Measurements from ENCODE around the gene CHST7. TPM values are rescaled to one million over a fixed set of nuclear protein-coding genes. Genes with fewer than 3 reads are reported as not detected.
"Not testable (repeated sequence)": the region's sequence is repeated elsewhere in the genome, so short reads cannot be mapped to it uniquely, and the experiment has no call there.

Gene CHST7
- total and polyA plus RNA-seq, 2 donors (not counting 1 experiment from before 2014, with no cell fraction given) = 1.3 to 2.6 TPM

DNA sequence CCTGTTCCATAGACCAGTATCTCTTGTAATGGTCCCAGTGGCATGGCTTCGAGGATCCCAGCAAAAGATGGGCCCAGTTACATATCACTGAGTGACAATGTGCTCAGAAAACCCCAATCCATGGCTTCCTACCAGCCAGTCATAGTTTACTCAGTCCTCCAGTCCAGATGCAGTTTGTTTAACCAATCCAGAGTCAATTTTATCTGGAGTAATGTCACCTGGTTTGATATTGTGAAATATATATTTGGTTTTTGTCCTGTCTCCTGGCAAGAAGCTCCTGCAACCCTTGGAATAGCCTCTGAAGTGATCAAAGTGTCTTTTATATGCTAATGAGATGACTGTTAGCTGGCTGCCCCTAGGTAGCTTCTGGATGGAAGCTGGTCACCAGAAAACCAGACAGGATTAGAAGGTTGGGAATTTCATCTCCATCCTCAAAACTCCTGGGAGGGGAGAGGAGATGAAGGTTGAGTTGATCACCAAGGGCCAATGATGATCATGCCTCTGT, 43.1 kb upstream of the CHST7 start:
- H3K36me3 ChIP-seq (replicated peaks in 1 of 2; ENCODE audit: control extremely low read depth in 1 of 2, control insufficient read depth in 1 of 2, extremely low read depth in 1 of 2, insufficient read depth in 2 of 2, low read length in 1 of 2); CTCF ChIA-PET; H3K9me3 ChIP-seq (ENCODE audit: control extremely low read depth in 1 of 3, control insufficient read depth in 2 of 3, insufficient read depth in 1 of 3, low read length in 2 of 3); ATAC-seq (ENCODE audit: low read depth); POLR2A ChIA-PET; H3K4me2 ChIP-seq (replicated peaks; ENCODE audit: low read depth, low read length, poor library complexity, severe bottlenecking); DNase-seq; H3K79me2 ChIP-seq (ENCODE audit: control insufficient read depth, insufficient read depth, low read length); H3K4me1 ChIP-seq (ENCODE audit: control insufficient read depth in 2 of 2, insufficient read depth in 2 of 2, low read length in 2 of 2); H3K4me1 Mint-ChIP-seq; H3K27me3 ChIP-seq (replicated peaks in 1 of 4; ENCODE audit: control extremely low read depth in 1 of 4, control insufficient read depth in 3 of 4, insufficient read depth in 4 of 4, low read length in 3 of 4); H3K27ac ChIP-seq (ENCODE audit: low read length in 2 of 2); H2AFZ ChIP-seq (ENCODE audit: insufficient read depth, low read depth, low read length, poor library complexity, severe bottlenecking); H3K9me3 Mint-ChIP-seq (ENCODE audit: insufficient read depth); intact Hi-C loops (cut with micrococcal nuclease); H3K9ac ChIP-seq (ENCODE audit: low read length); H3K4me3 ChIP-seq (ENCODE audit: control extremely low read depth in 1 of 5, extremely low read depth in 1 of 5, insufficient read depth in 1 of 5, low read depth in 2 of 5, low read length in 4 of 5); H3K27ac Mint-ChIP-seq; H4K20me1 ChIP-seq (ENCODE audit: control insufficient read depth, insufficient read depth, low read length, poor library complexity, severe bottlenecking); H3K4me3 Mint-ChIP-seq; H3K27me3 Mint-ChIP-seq: not testable (repeated sequence)
- no CpG with 5 or more reads among the region's 1 CpG for WGBS (ENCODE audit: insufficient coverage)

DNA sequence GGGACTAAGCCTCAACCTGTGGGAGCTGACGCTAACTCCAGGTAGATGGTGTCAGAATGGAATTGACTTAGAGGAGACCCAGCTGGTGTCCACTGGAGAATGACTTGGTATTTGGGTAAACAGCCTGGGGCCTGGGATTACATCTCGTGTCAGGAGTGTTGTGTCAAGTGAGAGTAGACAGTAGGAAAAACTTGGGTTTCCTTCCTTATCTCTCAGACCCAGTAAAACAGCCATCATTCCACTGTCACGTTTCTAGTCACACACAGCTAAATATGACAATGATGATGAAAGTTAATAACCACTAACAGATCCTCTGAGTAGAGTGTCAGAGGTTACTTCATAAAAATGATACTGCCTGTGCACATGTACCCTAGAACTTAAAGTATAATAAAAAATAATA, 42.1 kb upstream of the CHST7 start:
- Mint-ChIP-seq H3K27ac (no peak overlapping the region), H3K27me3 (no peaks in the 10 kb centered on the region), H3K4me1 (peaks cover 2% of the 10 kb centered on the region), H3K9me3 (ENCODE audit: insufficient read depth) (no peaks in the 10 kb centered on the region), H3K4me3 (no peak overlapping the region)
- H2AFZ ChIP-seq (ENCODE audit: insufficient read depth, low read depth, low read length, poor library complexity, severe bottlenecking) = no peak overlapping the region
- ChIA-PET CTCF (no interaction called here), POLR2A (no interaction called here)
- no peak overlapping the region for H3K27ac ChIP-seq (ENCODE audit: low read length in 2 of 2)
- no peaks in the 10 kb centered on the region for H3K36me3 ChIP-seq (replicated peaks in 1 of 2; ENCODE audit: control extremely low read depth in 1 of 2, control insufficient read depth in 1 of 2, extremely low read depth in 1 of 2, insufficient read depth in 2 of 2, low read length in 1 of 2)
- H4K20me1 ChIP-seq (ENCODE audit: control insufficient read depth, insufficient read depth, low read length, poor library complexity, severe bottlenecking) = no peaks in the 10 kb centered on the region
- no peak for ATAC-seq (ENCODE audit: low read depth)
- TF ChIP-seq EZH2 (IDR thresholded peaks at IDR 0.05; ENCODE audit: borderline replicate concordance, insufficient read depth, low read depth, low read length, poor library complexity, severe bottlenecking) = no peak
- TF ChIP-seq, protein P1, sequence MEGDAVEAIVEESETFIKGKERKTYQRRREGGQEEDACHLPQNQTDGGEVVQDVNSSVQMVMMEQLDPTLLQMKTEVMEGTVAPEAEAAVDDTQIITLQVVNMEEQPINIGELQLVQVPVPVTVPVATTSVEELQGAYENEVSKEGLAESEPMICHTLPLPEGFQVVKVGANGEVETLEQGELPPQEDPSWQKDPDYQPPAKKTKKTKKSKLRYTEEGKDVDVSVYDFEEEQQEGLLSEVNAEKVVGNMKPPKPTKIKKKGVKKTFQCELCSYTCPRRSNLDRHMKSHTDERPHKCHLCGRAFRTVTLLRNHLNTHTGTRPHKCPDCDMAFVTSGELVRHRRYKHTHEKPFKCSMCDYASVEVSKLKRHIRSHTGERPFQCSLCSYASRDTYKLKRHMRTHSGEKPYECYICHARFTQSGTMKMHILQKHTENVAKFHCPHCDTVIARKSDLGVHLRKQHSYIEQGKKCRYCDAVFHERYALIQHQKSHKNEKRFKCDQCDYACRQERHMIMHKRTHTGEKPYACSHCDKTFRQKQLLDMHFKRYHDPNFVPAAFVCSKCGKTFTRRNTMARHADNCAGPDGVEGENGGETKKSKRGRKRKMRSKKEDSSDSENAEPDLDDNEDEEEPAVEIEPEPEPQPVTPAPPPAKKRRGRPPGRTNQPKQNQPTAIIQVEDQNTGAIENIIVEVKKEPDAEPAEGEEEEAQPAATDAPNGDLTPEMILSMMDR (IDR thresholded peaks at IDR 0.05) = no peak
- DNase-seq = no peak
- no peak overlapping the region for H3K4me3 ChIP-seq (ENCODE audit: control extremely low read depth in 1 of 5, extremely low read depth in 1 of 5, insufficient read depth in 1 of 5, low read depth in 2 of 5, low read length in 4 of 5)
- WGBS (ENCODE audit: insufficient coverage) = no CpG with 5 or more reads among the region's 3 CpGs
- H3K9ac ChIP-seq (ENCODE audit: low read length) = no peak overlapping the region
- no peak overlapping the region for H3K4me2 ChIP-seq (replicated peaks; ENCODE audit: low read depth, low read length, poor library complexity, severe bottlenecking)
- no peaks in the 10 kb centered on the region for H3K9me3 ChIP-seq (ENCODE audit: control extremely low read depth in 1 of 3, control insufficient read depth in 2 of 3, insufficient read depth in 1 of 3, low read length in 2 of 3)
- intact Hi-C loops (cut with micrococcal nuclease) = no loop called here
- H3K4me1 ChIP-seq (ENCODE audit: control insufficient read depth in 2 of 2, insufficient read depth in 2 of 2, low read length in 2 of 2) = no peaks in the 10 kb centered on the region
- H3K27me3 ChIP-seq (replicated peaks in 1 of 4; ENCODE audit: control extremely low read depth in 1 of 4, control insufficient read depth in 3 of 4, insufficient read depth in 4 of 4, low read length in 3 of 4) = no peaks in the 10 kb centered on the region
- no peaks in the 10 kb centered on the region for H3K79me2 ChIP-seq (ENCODE audit: control insufficient read depth, insufficient read depth, low read length)
